Upper lobe of left lung (tissue), 6 donors: ENCODE measurements around the gene NRIP2. TPM values are rescaled to one million over a fixed set of nuclear protein-coding genes. Genes with fewer than 3 reads are reported as not detected.

Experiments
- ATAC-seq, 2 donors: fragments of 200-7000 bp; cut with Tn5 transposase; one replicate each; pipeline ENCODE4 v1.9.1; 2022; ENCODE audit warnings: mild to moderate bottlenecking in 2 of 2, moderate library complexity in 2 of 2; ENCODE audit not compliant: low FRiP score in 2 of 2
- DNase-seq, 2 donors: peaks; one replicate each; pipeline ENCODE4 v3.0.0-alpha.2; 2019 to 2020
- H3K27ac ChIP-seq, 4 donors: fragments of 200-600 bp; sonication (generic); one replicate each; pipeline ENCODE4 v1.5.1; 2016 to 2019
- H3K27me3 ChIP-seq, 4 donors: fragments of 200-600 bp; sonication (generic); one replicate each; pipeline ENCODE4 v1.5.1; 2017 to 2019
- H3K36me3 ChIP-seq, 4 donors: fragments of 200-600 bp; sonication (generic); one replicate each; pipeline ENCODE4 v1.5.1; 2016 to 2019
- H3K4me1 ChIP-seq, 4 donors: fragments of 200-600 bp; sonication (generic); one replicate each; pipeline ENCODE4 v1.5.1; 2018 to 2019
- H3K4me3 ChIP-seq, 4 donors: fragments of 200-600 bp; sonication (generic); one replicate each; pipeline ENCODE4 v1.5.1; 2017 to 2019; ENCODE audit warnings: mild to moderate bottlenecking in 2 of 4, moderate library complexity in 1 of 4
- H3K9me3 ChIP-seq, 4 donors: fragments of 200-600 bp; sonication (generic); one replicate each; pipeline ENCODE4 v1.5.1; 2018 to 2019
- CTCF ChIP-seq, 6 experiments: fragments of 450-650 bp in 4 of 6; fragments of 200-600 bp in 2 of 6; sonication (generic) in 2 of 6; IDR thresholded peaks; one replicate each; pipeline ENCODE4 v1.5.1; 2016 to 2019; ENCODE audit warnings: antibody characterized with exemption in 6 of 6
- EP300 ChIP-seq, 4 donors: sonication (generic); formaldehyde crosslinking; IDR thresholded peaks; one replicate each; pipeline ENCODE4 v1.5.1; 2017; ENCODE audit warnings: antibody characterized with exemption in 4 of 4, control low read depth in 2 of 4
- POLR2A ChIP-seq, 4 donors: fragments of 450-650 bp; IDR thresholded peaks; one replicate each; pipeline ENCODE4 v1.5.1; 2016 to 2017; ENCODE audit warnings: antibody characterized with exemption in 4 of 4, mild to moderate bottlenecking in 2 of 4
- POLR2AphosphoS5 ChIP-seq, 2 donors: sonication (generic); formaldehyde crosslinking; IDR thresholded peaks; one replicate each; pipeline ENCODE4 v1.5.1; 2017; ENCODE audit warnings: antibody characterized with exemption in 2 of 2
- WGBS, 2 donors: methylation state at CpG; one replicate each; pipeline ENCODE4 v1.1.5; 2017 to 2018; 5-methylcytosine and 5-hydroxymethylcytosine counted together
- total RNA-seq, 6 donors: library from RNA; depleted of rRNA in 4 of 6; stranded (reverse); fragments of >200 nt in 4 of 6; gene quantifications; one replicate each; pipeline versions ENCODE4 v1.1.0 to v1.2.1, GENCODE V29; 2016 to 2021
- donor health status: DM: no; HTN: no; CAD: no; lungs with moderate emphysema.
- donor health status: DM: no; HTN: yes; CAD: no; lungs with severe emphysema.

NRIP2 gene
- total RNA-seq, 6 donors from 2014 or later = 0.23 to 0.74 TPM; not detected in 4

GRCh38 chr12:2835691-2836403 lies 1.0 kb upstream of the NRIP2 start:
- H3K27ac ChIP-seq = no peak overlapping the region
- no peaks in the 10 kb centered on the region for H3K9me3 ChIP-seq
- 73 to 75% methylated on average over 4 of the region's 4 CpGs for WGBS, 2 donors
- peaks cover 0 to 12% (median 8%) of the 10 kb centered on the region in 4 donors for H3K4me1 ChIP-seq
- no peak for DNase-seq
- H3K36me3 ChIP-seq = peaks cover 0 to 9% (median 2%) of the 10 kb centered on the region in 4 donors
- no peak for TF ChIP-seq POLR2A (IDR thresholded peaks at IDR 0.05)
- no peak for TF ChIP-seq EP300 (IDR thresholded peaks at IDR 0.05)
- no peak for TF ChIP-seq POLR2AphosphoS5 (IDR thresholded peaks at IDR 0.05)
- TF ChIP-seq CTCF (IDR thresholded peaks at IDR 0.05) = no peak
- H3K4me3 ChIP-seq = no peak overlapping the region
- no peak for ATAC-seq
- H3K27me3 ChIP-seq = no peaks in the 10 kb centered on the region

- no peak overlapping the region for H3K4me3 ChIP-seq
- WGBS, 2 donors = 76 to 88% methylated on average over 8 to 9 of the region's 9 CpGs
- no peak for DNase-seq
Measured at GRCh38 chr12:2833810-2834209, 1.0 kb downstream of the NRIP2 start.

DNA sequence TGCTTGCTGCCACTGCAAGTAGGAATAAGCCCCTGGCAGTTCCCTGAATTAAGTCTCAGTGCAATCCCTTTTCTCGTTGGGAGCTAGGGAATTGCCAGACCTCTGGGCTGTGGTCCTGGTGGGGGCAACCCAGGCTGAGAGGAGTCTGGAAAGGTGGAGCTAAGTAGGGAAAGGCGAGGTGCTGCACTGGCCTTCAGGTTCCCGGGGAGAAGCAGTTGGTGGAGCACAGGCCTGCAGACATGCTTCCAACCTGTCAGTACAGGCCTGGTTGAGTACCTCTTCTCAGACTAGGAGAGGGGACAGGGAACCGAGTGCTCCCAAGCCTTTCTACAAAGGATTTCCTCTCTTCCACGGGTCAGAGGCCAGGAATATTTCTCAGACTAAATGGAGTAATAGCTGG lies 1.5 kb downstream of the NRIP2 start:
- WGBS, 2 donors = 54 to 66% methylated on average over 5 of the region's 5 CpGs
- no peaks in the 10 kb centered on the region for H3K27me3 ChIP-seq
- peaks cover 0 to 34% (median 16%) of the 10 kb centered on the region in 4 donors for H3K36me3 ChIP-seq
- TF ChIP-seq EP300 (IDR thresholded peaks at IDR 0.05) (no peak), POLR2AphosphoS5 (IDR thresholded peaks at IDR 0.05) (no peak), POLR2A (IDR thresholded peaks at IDR 0.05) (no peak)
- ATAC-seq (no peak), DNase-seq (no peak)
- H3K4me3 ChIP-seq = no peak overlapping the region
- H3K9me3 ChIP-seq = no peaks in the 10 kb centered on the region
- H3K27ac ChIP-seq = no peak overlapping the region
- peaks cover 0 to 12% (median 8%) of the 10 kb centered on the region in 4 donors for H3K4me1 ChIP-seq

More at GRCh38 chr12:2833810-2834209, 1.0 kb downstream of the NRIP2 start:
- Histone ChIP-seq H3K27ac (no peak overlapping the region), H3K36me3 (peaks cover 0 to 29% (median 12%) of the 10 kb centered on the region in 4 donors), H3K27me3 (no peaks in the 10 kb centered on the region), H3K4me1 (peaks cover 0 to 12% (median 8%) of the 10 kb centered on the region in 4 donors), H3K9me3 (no peaks in the 10 kb centered on the region)
- TF ChIP-seq POLR2AphosphoS5 (IDR thresholded peaks at IDR 0.05) (no peak), CTCF (IDR thresholded peaks at IDR 0.05) (no peak), POLR2A (IDR thresholded peaks at IDR 0.05) (no peak), EP300 (IDR thresholded peaks at IDR 0.05) (no peak)
- peak in 1 of 2 donors; percentile 19 for ATAC-seq

- DNase-seq = no peak
- H3K4me1 ChIP-seq = peaks cover 0 to 12% (median 8%) of the 10 kb centered on the region in 4 donors
- TF ChIP-seq POLR2A (IDR thresholded peaks at IDR 0.05) (no peak), POLR2AphosphoS5 (IDR thresholded peaks at IDR 0.05) (no peak), EP300 (IDR thresholded peaks at IDR 0.05) (no peak), CTCF (IDR thresholded peaks at IDR 0.05) (no peak)
- no peak for ATAC-seq
- H3K27ac ChIP-seq = no peak overlapping the region
- H3K36me3 ChIP-seq = peaks cover 5 to 41% (median 23%) of the 10 kb centered on the region in 4 donors
- H3K27me3 ChIP-seq = no peaks in the 10 kb centered on the region
- H3K9me3 ChIP-seq = no peaks in the 10 kb centered on the region
- WGBS, 2 donors = 84 to 85% methylated on average over 6 of the region's 6 CpGs
- H3K4me3 ChIP-seq = no peak overlapping the region
Measured at GRCh38 chr12:2832550-2833127, 2.2 kb downstream of the NRIP2 start.

GRCh38 chr12:2829275-2829674 lies 5.6 kb downstream of the NRIP2 start:
- no peak overlapping the region for H3K4me3 ChIP-seq
- H3K9me3 ChIP-seq = no peaks in the 10 kb centered on the region
- TF ChIP-seq EP300 (IDR thresholded peaks at IDR 0.05) = no peak
- TF ChIP-seq POLR2AphosphoS5 (IDR thresholded peaks at IDR 0.05) = no peak
- TF ChIP-seq CTCF (IDR thresholded peaks at IDR 0.05) = no peak
- no peak for TF ChIP-seq POLR2A (IDR thresholded peaks at IDR 0.05)
- no peak for ATAC-seq
- peaks cover 14 to 74% (median 56%) of the 10 kb centered on the region in 4 donors for H3K36me3 ChIP-seq
- no peak for DNase-seq
- no peak overlapping the region for H3K27ac ChIP-seq
- no peaks in the 10 kb centered on the region for H3K27me3 ChIP-seq
- peaks cover 0 to 1% (median under 1%) of the 10 kb centered on the region in 4 donors for H3K4me1 ChIP-seq
- WGBS, 2 donors = 92 to 93% methylated on average over 6 of the region's 6 CpGs
